Esophagus muscularis mucosa (tissue), 4 donors: ENCODE data around the gene SLC6A19. TPM values are rescaled to one million over a fixed set of nuclear protein-coding genes. Genes with fewer than 3 reads are reported as not detected.
"Not testable (repeated sequence)": the region's sequence is repeated elsewhere in the genome, so short reads cannot be mapped to it uniquely, and the experiment has no call there.

Experiments used
- DNase-seq: peaks from one replicate; pipeline ENCODE4 v3.0.0-alpha.2; 2017; ENCODE audit errors: extremely low spot score
- H3K27ac ChIP-seq, 4 donors: fragments of 200-600 bp; sonication (generic); replicated peaks in 1 of 4; 1 replicate in 3 of 4; 2 replicates in 1 of 4; pipeline ENCODE4 v1.5.1; 2016 to 2019; ENCODE audit warnings: mild to moderate bottlenecking in 1 of 4
- H3K27me3 ChIP-seq, 4 donors: fragments of 200-600 bp; sonication (generic); one replicate each; pipeline versions ENCODE4 v1.5.1 to v1.6.0; 2016 to 2019
- H3K36me3 ChIP-seq, 4 donors: fragments of 200-600 bp; sonication (generic); one replicate each; pipeline ENCODE4 v1.5.1; 2016 to 2019
- H3K4me1 ChIP-seq, 4 donors: fragments of 200-600 bp; sonication (generic); one replicate each; pipeline ENCODE4 v1.5.1; 2016 to 2019
- H3K4me3 ChIP-seq, 4 donors: fragments of 200-600 bp; sonication (generic); 1 replicate in 2 of 4; 2 replicates in 2 of 4; pipeline ENCODE4 v1.5.1; 2016 to 2019; ENCODE audit warnings: mild to moderate bottlenecking in 4 of 4, moderate library complexity in 1 of 4
- H3K9me3 ChIP-seq, 4 donors: fragments of 200-600 bp; sonication (generic); 1 replicate in 3 of 4; 2 replicates in 1 of 4; pipeline ENCODE4 v1.5.1; 2016 to 2019
- EP300 ChIP-seq: sonication (generic); formaldehyde crosslinking; IDR thresholded peaks from one replicate; pipeline ENCODE4 v1.6.1; 2017; ENCODE audit warnings: antibody characterized with exemption
- POLR2A ChIP-seq: fragments of 450-650 bp; IDR thresholded peaks from one replicate; pipeline ENCODE4 v1.6.1; 2017; ENCODE audit warnings: antibody characterized with exemption, moderate library complexity, mild to moderate bottlenecking, low read depth
- POLR2AphosphoS5 ChIP-seq, 2 donors: sonication (generic); formaldehyde crosslinking; IDR thresholded peaks; one replicate each; pipeline ENCODE4 v1.6.1; 2017; ENCODE audit warnings: antibody characterized with exemption in 2 of 2
- WGBS: methylation state at CpG from one replicate; pipeline ENCODE4 v1.1.5; 2018; 5-methylcytosine and 5-hydroxymethylcytosine counted together
- intact Hi-C: fragments of 100-400 bp; cut with DNase I; formaldehyde crosslinking; loops from one replicate; pipeline ENCODE4 v1.15.1; 2023
- total RNA-seq, 4 donors: library from RNA; depleted of rRNA; stranded (reverse); fragments of >200 nt; gene quantifications; one replicate each; pipeline versions ENCODE4 v1.1.0 to v1.2.1, GENCODE V29; 2016
- TF ChIP-seq, protein P1 (sequence below), 3 experiments: fragments of 200-600 bp in 2 of 3; fragments of 450-650 bp in 1 of 3; sonication (generic) in 2 of 3; IDR thresholded peaks; one replicate each; pipeline ENCODE4 v1.5.1; 2017 to 2019; ENCODE audit warnings: antibody characterized with exemption in 3 of 3, mild to moderate bottlenecking in 2 of 3, moderate library complexity in 1 of 3

The SLC6A19 gene
- total RNA-seq, 4 donors from 2014 or later: not detected

DNA sequence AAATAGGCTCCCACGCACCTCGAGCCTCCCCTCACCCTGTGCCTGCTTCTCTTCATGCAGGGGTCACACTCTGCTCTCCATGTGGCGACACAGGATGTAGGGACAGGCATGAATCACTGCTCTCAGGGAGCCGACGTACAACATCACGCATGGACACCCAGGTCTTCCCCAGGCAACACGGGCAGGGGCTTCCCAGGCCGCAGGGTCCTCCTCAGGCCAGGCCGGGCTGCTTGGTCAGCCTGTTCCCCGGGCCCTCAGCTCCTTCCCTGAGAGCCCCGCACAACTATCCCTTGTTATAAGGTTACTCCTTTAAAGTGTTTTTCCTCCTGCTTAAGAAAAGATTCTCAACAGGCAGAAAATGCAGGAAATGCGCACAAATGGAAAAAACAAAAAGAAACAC is 24.8 kb downstream of the SLC6A19 start:
- Histone ChIP-seq H3K9me3 (no peaks in the 10 kb centered on the region), H3K36me3 (no peaks in the 10 kb centered on the region), H3K27ac (no peak overlapping the region), H3K4me3 (no peak overlapping the region), H3K27me3 (peaks cover 0 to 77% (median 0%) of the 10 kb centered on the region in 4 donors), H3K4me1 (no peaks in the 10 kb centered on the region)
- no peak for DNase-seq
- intact Hi-C loops: no loop called here
- WGBS: 87% methylated on average over 12 of the region's 12 CpGs
- no peak for TF ChIP-seq POLR2A
- TF ChIP-seq, protein P1, sequence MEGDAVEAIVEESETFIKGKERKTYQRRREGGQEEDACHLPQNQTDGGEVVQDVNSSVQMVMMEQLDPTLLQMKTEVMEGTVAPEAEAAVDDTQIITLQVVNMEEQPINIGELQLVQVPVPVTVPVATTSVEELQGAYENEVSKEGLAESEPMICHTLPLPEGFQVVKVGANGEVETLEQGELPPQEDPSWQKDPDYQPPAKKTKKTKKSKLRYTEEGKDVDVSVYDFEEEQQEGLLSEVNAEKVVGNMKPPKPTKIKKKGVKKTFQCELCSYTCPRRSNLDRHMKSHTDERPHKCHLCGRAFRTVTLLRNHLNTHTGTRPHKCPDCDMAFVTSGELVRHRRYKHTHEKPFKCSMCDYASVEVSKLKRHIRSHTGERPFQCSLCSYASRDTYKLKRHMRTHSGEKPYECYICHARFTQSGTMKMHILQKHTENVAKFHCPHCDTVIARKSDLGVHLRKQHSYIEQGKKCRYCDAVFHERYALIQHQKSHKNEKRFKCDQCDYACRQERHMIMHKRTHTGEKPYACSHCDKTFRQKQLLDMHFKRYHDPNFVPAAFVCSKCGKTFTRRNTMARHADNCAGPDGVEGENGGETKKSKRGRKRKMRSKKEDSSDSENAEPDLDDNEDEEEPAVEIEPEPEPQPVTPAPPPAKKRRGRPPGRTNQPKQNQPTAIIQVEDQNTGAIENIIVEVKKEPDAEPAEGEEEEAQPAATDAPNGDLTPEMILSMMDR (IDR thresholded peaks at IDR 0.05): no peak
- no peak for TF ChIP-seq POLR2AphosphoS5 (IDR thresholded peaks at IDR 0.05)
- no peak for TF ChIP-seq EP300

DNA sequence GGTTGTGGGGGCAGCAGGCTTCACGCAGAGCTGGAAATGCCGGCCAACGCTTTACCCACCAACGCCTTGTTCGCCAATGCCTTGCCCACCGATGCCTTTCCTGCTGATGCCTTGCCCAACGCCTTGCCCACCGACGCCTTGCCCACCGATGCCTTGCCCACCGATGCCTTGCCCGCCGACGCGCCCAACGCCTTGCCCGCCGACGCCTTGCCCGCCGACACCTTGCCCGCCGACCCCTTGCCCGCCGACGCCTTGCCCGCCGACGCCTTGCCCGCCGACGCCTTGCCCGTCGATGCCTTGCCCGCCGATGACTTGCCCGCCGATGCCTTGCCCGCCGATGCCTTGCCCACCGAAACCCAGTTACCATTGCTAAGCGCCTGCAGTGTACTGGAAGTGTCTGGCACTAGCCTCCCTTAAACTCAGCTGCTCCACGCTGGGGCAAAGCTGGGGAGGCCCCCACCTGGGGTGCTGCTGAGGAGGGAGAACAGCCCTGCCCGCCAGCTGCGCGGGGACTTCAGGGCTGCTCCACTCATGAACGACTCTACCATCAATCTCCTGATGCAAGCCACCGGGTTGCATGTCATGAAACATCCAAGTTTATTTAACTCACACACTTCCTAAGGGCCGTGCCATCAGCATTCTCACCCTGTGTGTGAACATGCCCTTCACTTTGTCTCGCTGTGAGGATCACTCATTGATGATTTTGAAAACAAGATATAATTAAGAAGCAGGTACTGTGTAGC is 25.6 kb downstream of the SLC6A19 start:
- Histone ChIP-seq H3K4me1 (no peaks in the 10 kb centered on the region), H3K27ac (no peak overlapping the region), H3K9me3 (no peaks in the 10 kb centered on the region), H3K4me3 (no peak overlapping the region), H3K27me3 (peaks cover 0 to 84% (median 0%) of the 10 kb centered on the region in 4 donors), H3K36me3 (no peaks in the 10 kb centered on the region)
- intact Hi-C loops: no loop called here
- WGBS: 76% methylated on average over 50 of the region's 50 CpGs
- no peak for DNase-seq
- TF ChIP-seq EP300: no peak
- no peak for TF ChIP-seq POLR2A
- TF ChIP-seq, protein P1 (IDR thresholded peaks at IDR 0.05): no peak
- TF ChIP-seq POLR2AphosphoS5 (IDR thresholded peaks at IDR 0.05): no peak

DNA sequence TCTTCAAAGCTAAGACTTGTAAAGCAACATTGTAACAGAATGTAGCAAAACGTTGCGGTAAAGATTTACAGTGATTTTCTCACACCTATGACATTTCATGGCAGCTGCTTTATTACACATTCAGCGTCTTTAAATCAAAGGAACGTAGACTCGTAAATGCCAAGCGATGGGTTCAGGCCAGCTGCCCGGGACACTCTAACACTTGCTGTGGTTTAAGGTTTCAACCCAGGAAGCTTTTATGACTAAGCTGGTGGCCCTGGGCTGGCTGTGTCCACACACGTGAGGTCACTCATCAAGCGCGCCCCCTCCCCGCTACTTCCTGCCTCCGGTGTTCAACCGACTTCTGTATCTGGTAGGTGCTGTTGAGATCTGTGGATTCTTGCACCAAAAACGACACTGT is 26.3 kb downstream of the SLC6A19 start:
- intact Hi-C loops: no loop called here
- DNase-seq: no peak
- no peaks in the 10 kb centered on the region for H3K4me1 ChIP-seq
- no peaks in the 10 kb centered on the region for H3K36me3 ChIP-seq
- TF ChIP-seq, protein P1 (IDR thresholded peaks at IDR 0.05): no peak
- TF ChIP-seq POLR2AphosphoS5 (IDR thresholded peaks at IDR 0.05) (no peak), EP300 (no peak), POLR2A (no peak)
- peaks cover 0 to 90% (median 0%) of the 10 kb centered on the region in 4 donors for H3K27me3 ChIP-seq
- 22% methylated on average over 14 of the region's 14 CpGs for WGBS
- no peaks in the 10 kb centered on the region for H3K9me3 ChIP-seq
- no peak overlapping the region for H3K27ac ChIP-seq
- no peak overlapping the region for H3K4me3 ChIP-seq

DNA sequence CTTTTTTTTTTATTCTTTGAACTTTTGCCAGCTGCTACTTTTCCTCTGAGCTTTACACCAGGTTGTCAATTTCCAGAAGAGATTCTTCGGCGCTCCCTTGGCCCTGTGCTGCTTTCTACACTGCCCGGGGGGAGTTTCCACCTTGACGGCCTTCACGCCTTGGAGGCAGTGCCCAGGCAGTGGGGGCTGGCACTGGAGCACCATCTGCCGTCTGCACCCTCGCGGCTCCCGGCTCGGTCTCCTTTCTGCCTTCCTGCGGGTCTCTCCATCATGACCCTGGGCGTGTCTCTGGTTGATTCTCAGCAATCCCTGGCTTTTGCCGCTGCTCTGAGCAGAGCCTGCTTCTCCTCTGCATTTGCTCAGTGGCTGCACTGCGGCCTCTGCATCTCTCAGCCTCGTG is 26.7 kb downstream of the SLC6A19 start:
- Histone ChIP-seq H3K9me3 (no peaks in the 10 kb centered on the region), H3K4me1 (no peaks in the 10 kb centered on the region), H3K4me3 (no peak overlapping the region), H3K27me3 (peaks cover 0 to 93% (median 0%) of the 10 kb centered on the region in 4 donors), H3K27ac (no peak overlapping the region), H3K36me3 (no peaks in the 10 kb centered on the region)
- no peak for TF ChIP-seq POLR2AphosphoS5 (IDR thresholded peaks at IDR 0.05)
- no peak for TF ChIP-seq POLR2A
- TF ChIP-seq EP300: no peak
- TF ChIP-seq, protein P1 (IDR thresholded peaks at IDR 0.05): no peak
- intact Hi-C loops: no loop called here
- 40% methylated on average over 15 of the region's 15 CpGs for WGBS
- DNase-seq: no peak

DNA sequence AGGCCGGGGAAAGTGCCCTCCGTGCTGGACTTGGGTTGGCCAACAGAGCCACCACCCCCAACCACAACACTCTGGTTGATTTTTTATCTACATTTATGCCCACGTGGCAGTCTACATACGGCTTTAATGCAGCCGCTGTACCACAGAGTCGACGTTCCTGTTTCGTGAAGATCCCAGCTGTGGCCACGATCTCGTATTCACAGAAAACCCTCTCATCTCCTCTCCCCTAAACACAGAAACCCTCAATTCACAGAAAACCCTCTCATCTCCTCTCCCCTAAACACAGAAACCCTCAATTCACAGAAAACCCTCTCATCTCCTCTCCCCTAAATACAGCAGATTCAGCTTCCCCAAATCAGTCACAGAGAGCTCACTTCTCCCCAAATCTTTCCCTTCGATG is 27.6 kb downstream of the SLC6A19 start:
- H3K4me1 ChIP-seq, H3K36me3 ChIP-seq, H3K9me3 ChIP-seq, H3K4me3 ChIP-seq, H3K27ac ChIP-seq, intact Hi-C loops, DNase-seq: not testable (repeated sequence)
- peaks cover 0 to 87% (median 0%) of the 10 kb centered on the region in 4 donors for H3K27me3 ChIP-seq
- 76% methylated on average over 11 of the region's 11 CpGs for WGBS
